Measurements from ENCODE around the gene FANCF.
A peak's percentile ranks its signal among the peaks of the same experiment; 100 is the strongest.
"Not testable (repeated sequence)": the region's sequence is repeated elsewhere in the genome, so short reads cannot be mapped to it uniquely, and the experiment has no call there.

Gene FANCF

GRCh38 chr11:22625448-22626287, at the start of gene FANCF:
Gene FANCF, minus strand, starts transcription at chr11:22625823. Its CDS starts 13 bp downstream, at chr11:22625810.
- DNase-seq (ENCODE audit: low read depth): peak; percentile 90

GRCh38 chr11:22674470-22675439, 49.1 kb upstream of the FANCF start:
- no peak for DNase-seq (ENCODE audit: low read depth)

DNA sequence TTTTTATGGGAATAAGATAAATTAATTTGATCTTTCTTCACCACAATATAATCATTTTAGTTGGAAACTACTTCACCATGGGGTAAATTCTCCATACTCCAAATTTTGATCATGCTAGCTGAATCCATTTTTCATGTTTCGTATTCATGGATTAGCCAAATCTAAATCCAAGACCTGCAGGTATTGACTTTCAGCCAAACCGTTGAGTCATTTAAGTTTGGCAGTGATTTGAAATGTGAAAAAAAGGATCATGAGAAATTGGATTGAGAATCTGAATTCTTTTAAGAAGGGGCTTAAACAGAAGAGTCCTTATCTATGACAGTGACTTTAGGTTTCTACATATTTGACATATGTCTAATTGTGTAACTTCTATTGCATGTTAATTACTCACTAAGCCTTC, 46.1 kb upstream of the FANCF start:
- no peak for DNase-seq (ENCODE audit: low read depth)

DNA sequence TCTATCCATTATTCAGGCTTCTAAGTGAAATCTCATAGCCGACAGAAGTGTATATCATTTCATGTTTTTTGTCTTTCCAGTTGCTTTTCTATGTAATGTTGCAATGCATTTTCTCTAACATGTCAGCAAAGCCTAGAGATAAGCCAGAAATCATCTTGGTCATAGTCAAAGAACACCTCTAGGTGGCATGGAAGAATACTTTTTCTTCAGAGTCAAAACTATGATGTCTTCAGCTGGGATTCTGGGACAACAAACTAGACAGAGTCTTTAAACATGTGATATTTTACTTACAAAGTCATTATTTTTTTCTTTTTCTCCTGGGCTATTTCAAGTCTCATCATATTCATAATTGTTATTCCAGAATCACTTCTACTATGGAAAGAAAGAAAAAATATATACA, 45.2 kb upstream of the FANCF start:
- DNase-seq (ENCODE audit: low read depth): no peak

- no peak for DNase-seq (ENCODE audit: low read depth)
Observed at GRCh38 chr11:22669368-22669767, 43.7 kb upstream of the FANCF start.

DNA sequence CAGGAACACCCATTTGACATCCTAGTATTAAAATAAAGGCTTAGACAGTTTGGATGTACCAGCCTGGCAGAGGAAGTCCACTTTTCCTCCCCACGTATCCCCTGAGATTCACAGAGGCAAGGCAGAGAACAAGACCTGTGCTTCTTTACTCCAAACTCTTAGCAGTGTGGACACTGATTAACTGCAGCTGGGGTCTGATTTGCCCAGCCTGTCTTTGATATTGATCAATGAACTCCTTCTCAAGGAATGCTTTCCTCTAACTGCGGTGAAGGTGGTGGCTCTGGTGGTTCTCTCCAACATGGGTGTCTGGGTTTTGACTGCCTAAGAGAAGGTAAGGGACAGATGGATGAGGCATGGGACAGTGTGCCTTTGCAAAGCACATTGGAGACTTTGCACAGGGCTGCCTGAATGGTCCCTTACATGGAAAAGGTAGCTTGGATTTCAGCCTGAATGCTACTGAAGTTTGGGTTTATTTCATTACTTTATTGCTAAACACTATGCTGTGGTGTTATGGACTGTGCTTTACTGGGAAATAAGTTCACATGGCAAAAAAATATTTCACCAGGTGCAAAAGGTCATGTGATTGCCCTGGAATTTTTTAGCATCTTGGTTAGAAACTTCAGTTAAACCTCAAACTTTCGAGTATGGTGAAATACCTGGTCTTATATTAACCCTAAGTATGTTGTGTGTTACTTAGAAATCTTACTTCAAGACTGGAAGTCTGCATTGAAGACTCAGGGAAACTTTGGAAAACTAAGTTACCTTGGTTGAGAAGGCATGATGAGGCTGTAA, 42.6 kb upstream of the FANCF start:
- DNase-seq (ENCODE audit: low read depth): no peak

DNA sequence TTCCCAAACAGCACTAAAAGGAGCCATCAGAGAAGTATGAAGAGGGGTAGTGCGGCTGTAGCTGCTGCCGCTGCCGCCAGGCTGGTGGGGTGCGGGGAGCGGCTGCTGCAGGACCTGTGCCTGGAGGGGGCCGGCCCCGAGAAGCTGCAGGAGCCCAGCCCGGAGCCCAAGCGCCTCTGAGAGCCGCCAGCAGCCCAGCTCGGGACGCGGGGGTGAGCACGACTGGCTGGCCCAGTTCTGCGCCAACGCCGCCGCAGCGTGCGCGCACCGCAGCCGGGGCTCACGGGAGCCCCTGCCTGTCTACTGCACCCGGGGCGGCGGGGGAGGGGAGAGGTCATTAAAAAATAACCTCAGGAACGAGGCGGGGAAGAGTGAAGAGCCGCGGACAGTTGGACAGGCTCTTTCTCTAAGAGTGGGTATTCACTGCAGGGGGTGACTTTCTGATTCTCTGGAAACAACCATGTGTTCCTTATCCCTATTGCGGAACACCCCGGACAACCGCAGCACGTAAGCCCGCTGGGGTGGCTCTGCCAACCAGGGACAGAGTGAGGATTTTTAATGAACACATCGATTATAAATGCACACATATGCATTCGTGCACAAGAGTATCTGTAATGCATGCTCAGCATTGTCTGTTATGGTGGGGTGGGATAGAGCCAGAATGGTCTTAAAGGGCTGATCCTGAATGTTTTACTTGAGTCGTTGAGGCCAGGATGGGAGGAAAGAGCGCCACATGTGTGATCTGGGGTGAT, 41.2 kb upstream of the FANCF start:
- DNase-seq (ENCODE audit: low read depth): no peak

DNA sequence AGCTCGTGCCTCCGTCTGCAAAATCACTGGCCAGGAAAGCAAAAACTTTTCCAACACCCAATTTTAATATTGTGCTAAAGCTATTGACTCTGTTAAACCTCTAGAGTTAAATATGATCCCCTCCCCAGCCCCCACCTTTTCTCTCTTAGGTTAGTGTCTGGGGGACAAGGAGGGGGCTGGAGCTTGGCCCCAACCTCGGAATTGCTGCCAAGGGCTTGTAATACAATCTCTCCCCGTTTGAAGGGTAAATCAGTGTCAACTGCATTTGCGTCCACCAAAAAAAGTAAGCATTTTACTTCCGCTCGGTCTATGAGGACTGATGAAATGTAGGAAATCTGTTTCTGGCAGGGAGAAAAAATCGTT, 40.7 kb upstream of the FANCF start, which contains the start of gene GAS2:
GAS2 (plus strand) TSS at position 287 of the 363 bp plus-strand sequence. CDS start 8,259 bp downstream, outside the sequence.
- DNase-seq (ENCODE audit: low read depth): no peak

- DNase-seq (ENCODE audit: low read depth): no peak
Observed at GRCh38 chr11:22659783-22660182, 34.2 kb upstream of the FANCF start.

DNA sequence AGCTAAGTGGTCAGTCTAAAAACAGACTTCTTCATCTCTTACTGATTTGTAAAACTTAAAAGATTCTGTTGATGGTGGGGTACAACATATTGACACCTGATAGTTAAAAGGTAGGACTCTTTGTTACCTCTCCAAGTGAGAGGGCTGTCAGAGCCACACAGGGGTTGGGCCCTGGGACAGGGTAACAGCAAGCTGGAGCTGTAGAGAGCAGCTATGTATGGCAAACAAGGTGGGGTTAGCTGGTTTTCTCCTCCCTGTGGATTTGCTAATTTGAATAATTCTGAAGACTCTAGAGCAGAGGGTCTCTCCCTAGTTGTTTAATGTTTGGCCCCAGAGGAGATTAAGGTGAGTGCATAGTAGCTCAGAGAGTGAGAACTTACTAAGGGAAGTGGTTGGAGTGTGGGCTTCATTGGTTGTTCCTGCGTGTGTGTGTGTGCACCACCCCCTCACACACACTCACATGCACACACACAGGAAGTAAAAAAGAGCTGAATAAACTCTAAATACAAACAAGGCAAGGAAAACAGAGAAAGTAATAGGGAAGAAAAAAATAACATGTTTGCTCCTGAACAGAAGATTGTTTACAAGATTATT, 31.6 kb upstream of the FANCF start:
- no peak for DNase-seq (ENCODE audit: low read depth)

GRCh38 chr11:22656130-22656529, 30.5 kb upstream of the FANCF start:
- DNase-seq (ENCODE audit: low read depth): no peak

- not testable (repeated sequence) for DNase-seq (ENCODE audit: low read depth)
Observed at GRCh38 chr11:22652346-22652745, 26.7 kb upstream of the FANCF start.

DNA sequence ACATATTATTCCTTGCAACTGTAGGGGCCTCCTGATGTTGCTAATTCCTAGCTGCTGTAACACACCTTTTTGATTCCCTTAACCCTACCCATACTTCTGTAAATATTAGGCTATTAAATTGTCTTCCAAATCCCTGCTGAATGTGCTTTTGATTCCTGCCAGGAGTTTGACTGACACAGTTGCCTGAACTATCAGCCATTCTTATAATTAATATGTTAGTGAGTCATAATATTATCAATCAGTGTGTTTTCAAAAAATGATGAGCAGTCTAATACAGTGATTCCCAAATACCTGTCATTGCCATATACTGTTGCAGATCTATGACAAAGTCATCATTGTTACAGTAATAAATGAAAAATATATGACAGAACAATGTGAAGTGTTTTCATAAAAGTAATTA, 15.9 kb upstream of the FANCF start:
- DNase-seq (ENCODE audit: low read depth): no peak

- no peak for DNase-seq (ENCODE audit: low read depth)
Observed at GRCh38 chr11:22640862-22641261, 15.2 kb upstream of the FANCF start.

GRCh38 chr11:22635689-22636088, 10.1 kb upstream of the FANCF start:
- no peak for DNase-seq (ENCODE audit: low read depth)

DNA sequence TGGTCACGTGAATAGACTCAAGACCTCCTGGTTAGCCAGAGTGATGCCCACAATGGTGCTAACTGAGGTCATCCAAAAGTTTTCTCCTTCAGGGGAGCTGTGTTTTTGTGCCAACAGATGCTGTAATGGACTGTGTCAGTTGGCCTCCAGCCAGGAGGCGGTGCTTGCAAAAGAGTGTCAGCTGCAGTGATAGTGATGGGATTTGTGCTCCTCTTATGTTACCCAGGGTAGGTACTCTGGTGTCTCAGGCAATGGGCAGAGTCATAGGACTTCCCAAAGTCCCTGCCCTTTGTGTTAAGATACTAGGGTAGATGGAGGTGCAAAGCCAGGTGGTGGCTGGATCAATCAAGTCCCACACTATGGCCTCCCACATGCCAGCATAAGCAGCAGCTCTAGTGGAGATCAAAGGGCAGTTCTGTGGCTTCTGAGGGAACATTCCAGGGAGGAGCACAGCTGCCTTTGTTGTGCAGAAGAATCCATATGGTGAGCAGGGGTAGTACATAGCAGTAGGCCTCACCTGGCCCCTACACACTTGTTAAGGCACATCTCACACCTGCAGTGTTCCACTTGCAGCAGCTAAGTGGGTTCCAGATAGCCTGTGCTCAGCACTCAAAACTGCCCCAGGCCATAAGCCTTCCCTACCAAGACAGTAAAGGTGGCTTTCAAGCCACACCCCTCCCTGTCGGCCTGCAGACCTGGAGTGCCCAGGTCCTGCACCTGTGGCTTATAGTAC, 9.4 kb upstream of the FANCF start:
- DNase-seq (ENCODE audit: low read depth): no peak

- DNase-seq (ENCODE audit: low read depth): no peak
Observed at GRCh38 chr11:22633354-22633902, 7.8 kb upstream of the FANCF start.

- DNase-seq (ENCODE audit: low read depth): no peak
Observed at GRCh38 chr11:22627421-22627820, 1.8 kb upstream of the FANCF start.

DNA sequence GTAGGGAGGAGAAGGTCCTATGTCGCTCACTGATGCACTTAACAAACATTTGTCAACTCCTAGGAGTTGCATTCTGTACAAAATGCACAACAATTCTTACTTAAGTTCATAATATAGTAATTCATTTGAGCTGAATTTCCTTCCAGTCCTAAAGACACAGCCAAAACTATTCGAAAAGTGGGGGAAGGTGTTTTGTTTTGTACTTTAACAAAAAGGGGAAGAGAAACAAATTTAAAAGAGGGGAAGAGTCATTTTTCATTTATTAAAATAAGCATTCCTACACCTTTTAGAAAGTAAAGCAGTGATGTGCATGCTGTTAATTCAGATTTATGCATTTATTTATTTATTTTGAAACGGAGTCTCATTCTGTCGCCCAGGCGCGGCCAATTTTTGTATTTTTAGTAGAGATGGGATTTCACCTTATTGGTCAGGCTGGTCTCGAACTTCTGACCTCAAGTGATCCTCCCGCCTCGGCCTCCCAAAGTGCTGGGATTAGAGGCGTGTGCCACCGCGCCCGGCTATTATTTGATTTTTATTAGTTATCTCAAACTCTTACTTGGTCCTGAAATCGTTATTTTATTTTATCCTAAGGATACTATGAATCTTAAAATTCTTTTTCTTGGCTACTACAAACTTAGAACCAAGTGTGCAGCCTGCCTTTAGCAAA, 1.1 kb upstream of the FANCF start:
- no peak for DNase-seq (ENCODE audit: low read depth)

Data from T-helper 22 cell (primary cell).